ENCODE results near the gene CDH4.

CDH4 gene

GRCh38 chr20:61865353-61865752 is 613.3 kb downstream of the CDH4 start:
- Mint-ChIP-seq H3K36me3 (ENCODE audit: insufficient read depth) (no peaks in the 10 kb centered on the region), H3K4me1 (no peaks in the 10 kb centered on the region), H3K27ac (ENCODE audit: low read depth) (no peak overlapping the region), H3K4me3 (no peak overlapping the region), H3K27me3 (no peaks in the 10 kb centered on the region), H3K9me3 (peaks cover 9% of the 10 kb centered on the region)
- DNase-seq (ENCODE audit: low spot score in 2 of 2): no peak
- no peak for ATAC-seq (replicated peaks; ENCODE audit: extremely low read depth, poor library complexity, severe bottlenecking)

- Mint-ChIP-seq H3K27ac (ENCODE audit: low read depth) (no peak overlapping the region), H3K27me3 (no peaks in the 10 kb centered on the region), H3K4me1 (no peaks in the 10 kb centered on the region), H3K4me3 (no peak overlapping the region), H3K36me3 (ENCODE audit: insufficient read depth) (no peaks in the 10 kb centered on the region), H3K9me3 (peaks cover 9% of the 10 kb centered on the region)
- DNase-seq (ENCODE audit: low spot score in 2 of 2) (no peak), ATAC-seq (replicated peaks; ENCODE audit: extremely low read depth, poor library complexity, severe bottlenecking) (no peak)
These were observed 614.1 kb downstream of the CDH4 start for GRCh38 chr20:61866165-61866564.

GRCh38 chr20:61868006-61868405 is 615.9 kb downstream of the CDH4 start:
- no peak for ATAC-seq (replicated peaks; ENCODE audit: extremely low read depth, poor library complexity, severe bottlenecking)
- H3K36me3 Mint-ChIP-seq (ENCODE audit: insufficient read depth): no peaks in the 10 kb centered on the region
- no peak overlapping the region for H3K27ac Mint-ChIP-seq (ENCODE audit: low read depth)
- H3K9me3 Mint-ChIP-seq: peaks cover 9% of the 10 kb centered on the region
- no peak for DNase-seq (ENCODE audit: low spot score in 2 of 2)
- H3K4me1 Mint-ChIP-seq: no peaks in the 10 kb centered on the region
- H3K27me3 Mint-ChIP-seq: no peaks in the 10 kb centered on the region
- H3K4me3 Mint-ChIP-seq: no peak overlapping the region

- H3K27me3 Mint-ChIP-seq: no peaks in the 10 kb centered on the region
- no peaks in the 10 kb centered on the region for H3K4me1 Mint-ChIP-seq
- no peak for DNase-seq (ENCODE audit: low spot score in 2 of 2)
- H3K9me3 Mint-ChIP-seq: peaks cover 9% of the 10 kb centered on the region
- no peak overlapping the region for H3K27ac Mint-ChIP-seq (ENCODE audit: low read depth)
- no peak for ATAC-seq (replicated peaks; ENCODE audit: extremely low read depth, poor library complexity, severe bottlenecking)
- no peaks in the 10 kb centered on the region for H3K36me3 Mint-ChIP-seq (ENCODE audit: insufficient read depth)
- no peak overlapping the region for H3K4me3 Mint-ChIP-seq
These were observed 616.5 kb downstream of the CDH4 start for GRCh38 chr20:61868466-61869090.

- H3K27ac Mint-ChIP-seq (ENCODE audit: low read depth): no peak overlapping the region
- H3K4me1 Mint-ChIP-seq: no peaks in the 10 kb centered on the region
- no peak overlapping the region for H3K4me3 Mint-ChIP-seq
- no peaks in the 10 kb centered on the region for H3K36me3 Mint-ChIP-seq (ENCODE audit: insufficient read depth)
- no peaks in the 10 kb centered on the region for H3K27me3 Mint-ChIP-seq
- ATAC-seq (replicated peaks; ENCODE audit: extremely low read depth, poor library complexity, severe bottlenecking) (no peak), DNase-seq (ENCODE audit: low spot score in 2 of 2) (no peak)
- H3K9me3 Mint-ChIP-seq: peaks cover 9% of the 10 kb centered on the region
These were observed 617.9 kb downstream of the CDH4 start for GRCh38 chr20:61869750-61870507.

GRCh38 chr20:61871160-61871559 is 619.1 kb downstream of the CDH4 start:
- DNase-seq (ENCODE audit: low spot score in 2 of 2): no peak
- no peaks in the 10 kb centered on the region for H3K4me1 Mint-ChIP-seq
- no peak overlapping the region for H3K4me3 Mint-ChIP-seq
- H3K27ac Mint-ChIP-seq (ENCODE audit: low read depth): no peak overlapping the region
- no peaks in the 10 kb centered on the region for H3K9me3 Mint-ChIP-seq
- no peaks in the 10 kb centered on the region for H3K27me3 Mint-ChIP-seq
- no peaks in the 10 kb centered on the region for H3K36me3 Mint-ChIP-seq (ENCODE audit: insufficient read depth)
- ATAC-seq (replicated peaks; ENCODE audit: extremely low read depth, poor library complexity, severe bottlenecking): no peak

GRCh38 chr20:61871913-61872312 is 619.9 kb downstream of the CDH4 start:
- ATAC-seq (replicated peaks; ENCODE audit: extremely low read depth, poor library complexity, severe bottlenecking): no peak
- Mint-ChIP-seq H3K27ac (ENCODE audit: low read depth) (no peak overlapping the region), H3K4me3 (no peak overlapping the region)

GRCh38 chr20:61872371-61872900 is 620.4 kb downstream of the CDH4 start:
- Mint-ChIP-seq H3K4me3 (no peak overlapping the region), H3K9me3 (no peaks in the 10 kb centered on the region), H3K27ac (ENCODE audit: low read depth) (no peak overlapping the region), H3K36me3 (ENCODE audit: insufficient read depth) (peaks cover 2% of the 10 kb centered on the region), H3K27me3 (no peaks in the 10 kb centered on the region), H3K4me1 (no peaks in the 10 kb centered on the region)
- ATAC-seq (replicated peaks; ENCODE audit: extremely low read depth, poor library complexity, severe bottlenecking): no peak
- no peak for DNase-seq (ENCODE audit: low spot score in 2 of 2)

More at GRCh38 chr20:61871913-61872312, 619.9 kb downstream of the CDH4 start:
- no peaks in the 10 kb centered on the region for H3K9me3 Mint-ChIP-seq
- H3K4me1 Mint-ChIP-seq: no peaks in the 10 kb centered on the region
- H3K36me3 Mint-ChIP-seq (ENCODE audit: insufficient read depth): peaks cover 2% of the 10 kb centered on the region
- no peak for DNase-seq (ENCODE audit: low spot score in 2 of 2)
- no peaks in the 10 kb centered on the region for H3K27me3 Mint-ChIP-seq

- ATAC-seq (replicated peaks; ENCODE audit: extremely low read depth, poor library complexity, severe bottlenecking) (no peak), DNase-seq (ENCODE audit: low spot score in 2 of 2) (no peak)
- Mint-ChIP-seq H3K9me3 (no peaks in the 10 kb centered on the region), H3K27me3 (no peaks in the 10 kb centered on the region), H3K4me3 (no peak overlapping the region), H3K36me3 (ENCODE audit: insufficient read depth) (peaks cover 2% of the 10 kb centered on the region), H3K27ac (ENCODE audit: low read depth) (no peak overlapping the region), H3K4me1 (no peaks in the 10 kb centered on the region)
These were observed 621.8 kb downstream of the CDH4 start for GRCh38 chr20:61873651-61874420.

GRCh38 chr20:61874421-61875068 is 622.5 kb downstream of the CDH4 start:
- peaks cover 2% of the 10 kb centered on the region for H3K36me3 Mint-ChIP-seq (ENCODE audit: insufficient read depth)
- no peak for ATAC-seq (replicated peaks; ENCODE audit: extremely low read depth, poor library complexity, severe bottlenecking)
- no peaks in the 10 kb centered on the region for H3K4me1 Mint-ChIP-seq
- no peak for DNase-seq (ENCODE audit: low spot score in 2 of 2)
- no peak overlapping the region for H3K27ac Mint-ChIP-seq (ENCODE audit: low read depth)
- no peaks in the 10 kb centered on the region for H3K27me3 Mint-ChIP-seq
- H3K4me3 Mint-ChIP-seq: no peak overlapping the region
- H3K9me3 Mint-ChIP-seq: no peaks in the 10 kb centered on the region

GRCh38 chr20:61875221-61875885 is 623.3 kb downstream of the CDH4 start:
- no peak overlapping the region for H3K27ac Mint-ChIP-seq (ENCODE audit: low read depth)
- ATAC-seq (replicated peaks; ENCODE audit: extremely low read depth, poor library complexity, severe bottlenecking): no peak
- H3K27me3 Mint-ChIP-seq: no peaks in the 10 kb centered on the region
- peaks cover 2% of the 10 kb centered on the region for H3K36me3 Mint-ChIP-seq (ENCODE audit: insufficient read depth)
- H3K4me1 Mint-ChIP-seq: no peaks in the 10 kb centered on the region
- DNase-seq (ENCODE audit: low spot score in 2 of 2): no peak
- H3K9me3 Mint-ChIP-seq: no peaks in the 10 kb centered on the region
- H3K4me3 Mint-ChIP-seq: no peak overlapping the region

GRCh38 chr20:61875996-61876395 is 623.9 kb downstream of the CDH4 start:
- Mint-ChIP-seq H3K27me3 (no peaks in the 10 kb centered on the region), H3K36me3 (ENCODE audit: insufficient read depth) (peaks cover 2% of the 10 kb centered on the region), H3K4me3 (no peak overlapping the region), H3K4me1 (no peaks in the 10 kb centered on the region), H3K9me3 (no peaks in the 10 kb centered on the region), H3K27ac (ENCODE audit: low read depth) (no peak overlapping the region)
- DNase-seq (ENCODE audit: low spot score in 2 of 2): no peak
- ATAC-seq (replicated peaks; ENCODE audit: extremely low read depth, poor library complexity, severe bottlenecking): no peak

All from central memory CD8-positive, alpha-beta T cell (primary cell).